Measurements from ENCODE around the gene L3MBTL3. TPM values are rescaled to one million over a fixed set of nuclear protein-coding genes. Genes with fewer than 3 reads are reported as not detected.

Gene L3MBTL3
- polyA plus RNA-seq, 1 of the 3 experiments (the other 2 are of a cell fraction): 12.6 TPM

- TF ChIP-seq IRF3 (IDR thresholded peaks at IDR 0.05; ENCODE audit: low read depth, low read length) (no peak), YY1 (IDR thresholded peaks at IDR 0.05; ENCODE audit: low read depth) (no peak), FOSL2 (IDR thresholded peaks at IDR 0.05; ENCODE audit: borderline replicate concordance, low read depth) (no peak)
Measured at GRCh38 chr6:130189531-130190397, 171.4 kb downstream of the L3MBTL3 start (continued).

Other genes with a start within 250 kb of the L3MBTL3 start
- gene TMEM244, start 157.3 kb upstream of the L3MBTL3 start, polyA plus RNA-seq (2012; rRNA removed): 3.8 and 4.1 TPM in 2 replicates
- gene SAMD3, start 204.4 kb downstream of the L3MBTL3 start, polyA plus RNA-seq (2012; rRNA removed): 15.8 and 16.0 TPM in 2 replicates

Data from SK-N-SH (cell line).